Epithelial cell of proximal tubule (primary cell): Measurements from ENCODE around the gene GPR4. TPM values are rescaled to one million over a fixed set of nuclear protein-coding genes. Genes with fewer than 3 reads are reported as not detected.
"Not testable (repeated sequence)": the region's sequence is repeated elsewhere in the genome, so short reads cannot be mapped to it uniquely, and the experiment has no call there.

ENCODE experiments used
- DNase-seq: peaks from one replicate; pipeline ENCODE4 v3.0.0-alpha.2; 2011; ENCODE audit warnings: low read depth
- H3K4me3 ChIP-seq: 2 replicates; pipeline ENCODE4 v1.5.1; 2011; ENCODE audit warnings: low read depth, mild to moderate bottlenecking, low read length
- CTCF ChIP-seq: conservative IDR thresholded peaks from 2 replicates; pipeline ENCODE4 v1.5.1; 2012; ENCODE audit warnings: low read depth, mild to moderate bottlenecking, low read length
- total RNA-seq: library from RNA; depleted of rRNA; stranded (reverse); fragments of >200 nt; gene quantifications from 2 replicates; pipeline ENCODE4 v1.2.3, GENCODE V29; 2015

GPR4 gene
- total RNA-seq, 1 donor from 2014 or later = not detected

GRCh38 chr19:45621389-45621788 is 19.4 kb upstream of the GPR4 start:
- DNase-seq = no peak
- H3K4me3 ChIP-seq = no peak overlapping the region
- no peak for TF ChIP-seq CTCF

- DNase-seq = no peak
- no peak for TF ChIP-seq CTCF
- H3K4me3 ChIP-seq = no peak overlapping the region
These were observed 14.6 kb upstream of the GPR4 start for GRCh38 chr19:45616704-45617017.

- H3K4me3 ChIP-seq = no peak overlapping the region
- no peak for TF ChIP-seq CTCF
- DNase-seq = no peak
These were observed 14.0 kb upstream of the GPR4 start for GRCh38 chr19:45615795-45616703.

GRCh38 chr19:45615056-45615455 is 13.0 kb upstream of the GPR4 start:
- H3K4me3 ChIP-seq = not testable (repeated sequence)

GRCh38 chr19:45613926-45614725 is 12.1 kb upstream of the GPR4 start:
- no peak for TF ChIP-seq CTCF
- no peak overlapping the region for H3K4me3 ChIP-seq
- peak; percentile 72 for DNase-seq

More at GRCh38 chr19:45615056-45615455, 13.0 kb upstream of the GPR4 start:
- not testable (repeated sequence) for DNase-seq

GRCh38 chr19:45608948-45609347 is 6.9 kb upstream of the GPR4 start:
- no peak for DNase-seq
- H3K4me3 ChIP-seq = no peak overlapping the region
- no peak for TF ChIP-seq CTCF
